Measurements from ENCODE around the gene EML6.

The EML6 gene

GRCh38 chr2:54708584-54709335 is 14.7 kb upstream of the EML6 start:
- DNase-seq = no peak

DNA sequence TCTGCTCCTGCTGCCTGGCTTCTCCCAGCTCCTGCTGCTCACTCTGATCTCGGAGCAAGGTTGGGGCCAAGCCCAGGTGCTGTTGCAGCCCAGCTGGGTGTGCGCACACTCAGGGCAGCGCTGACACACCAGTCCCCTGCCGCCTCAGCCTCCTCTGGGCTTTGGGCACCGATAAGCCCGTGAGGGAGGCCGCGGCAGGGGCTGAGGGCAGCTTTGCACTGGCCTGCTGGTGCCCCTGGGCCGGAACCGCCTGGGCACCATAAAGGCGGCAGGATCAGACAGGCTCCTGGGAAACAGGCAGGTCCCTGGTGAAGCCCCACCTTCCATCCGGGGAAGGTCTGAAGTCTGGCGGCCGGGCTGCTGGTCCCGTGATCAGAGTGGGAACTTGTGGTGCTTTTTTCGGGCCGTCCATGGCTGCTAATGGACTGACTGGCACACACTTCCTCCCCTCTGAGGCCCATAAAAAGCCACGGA is 14.1 kb upstream of the EML6 start:
- DNase-seq = no peak

GRCh38 chr2:54710216-54710615 is 13.2 kb upstream of the EML6 start:
- DNase-seq = no peak

DNA sequence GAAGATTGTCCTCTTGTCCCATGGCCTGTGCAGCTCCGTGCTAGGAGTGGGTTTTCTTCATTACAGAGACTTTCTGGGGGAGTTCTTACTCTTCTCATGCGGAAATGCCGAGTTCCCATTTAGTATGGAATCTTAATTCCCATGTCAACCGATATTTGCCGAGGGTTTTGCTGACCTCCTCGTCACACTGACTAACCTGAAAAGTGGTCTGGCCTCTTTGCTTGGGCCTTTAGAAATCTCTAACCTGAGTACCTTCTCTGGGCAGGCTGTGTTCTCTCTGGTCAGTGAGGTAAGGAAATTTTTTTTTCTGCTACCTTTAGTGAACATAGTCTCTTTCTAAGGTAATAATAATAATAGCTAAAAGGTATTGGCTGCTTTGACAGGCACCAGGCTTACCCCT is 10.9 kb upstream of the EML6 start:
- DNase-seq = no peak

DNA sequence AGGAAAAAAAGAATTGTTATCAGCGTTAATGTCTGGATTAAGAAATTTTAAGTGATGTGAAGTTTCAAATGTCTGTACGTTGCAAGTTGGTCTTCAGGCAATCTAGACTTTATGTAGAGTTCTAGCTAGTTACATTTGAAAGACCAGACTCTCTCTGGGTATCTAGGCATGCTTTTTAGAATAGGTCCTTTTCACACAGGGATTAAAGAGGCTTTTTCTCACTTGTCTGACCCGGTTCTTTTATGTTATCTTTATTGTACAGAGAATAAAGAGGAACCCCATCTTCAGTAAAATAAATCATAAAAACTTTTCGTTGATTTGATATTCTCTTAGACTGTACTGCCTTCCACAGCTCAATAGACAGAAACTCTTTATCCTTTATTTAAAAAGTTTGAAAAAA is 8.5 kb upstream of the EML6 start:
- no peak for DNase-seq

GRCh38 chr2:54716375-54716774 is 7.1 kb upstream of the EML6 start:
- no peak for DNase-seq

DNA sequence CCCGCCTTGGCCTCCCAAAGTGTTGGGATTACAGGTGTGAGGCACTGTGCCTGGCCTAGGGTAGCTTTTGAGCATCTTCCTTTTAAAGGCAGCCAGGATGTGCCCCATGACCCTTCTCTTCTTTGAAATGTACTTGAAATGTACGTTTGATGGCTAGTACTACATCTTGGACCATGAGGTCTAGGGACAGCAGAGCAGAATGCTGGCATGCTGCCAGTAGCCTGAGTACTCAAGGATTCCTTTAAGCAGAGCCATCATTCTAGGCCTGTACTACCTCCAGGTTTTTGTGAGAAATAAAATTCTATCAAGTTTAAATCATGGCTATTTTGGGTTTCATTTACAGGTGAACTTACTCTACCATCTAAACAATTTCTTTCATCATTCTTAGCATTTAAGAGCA is 2.9 kb upstream of the EML6 start:
- no peak for DNase-seq

DNA sequence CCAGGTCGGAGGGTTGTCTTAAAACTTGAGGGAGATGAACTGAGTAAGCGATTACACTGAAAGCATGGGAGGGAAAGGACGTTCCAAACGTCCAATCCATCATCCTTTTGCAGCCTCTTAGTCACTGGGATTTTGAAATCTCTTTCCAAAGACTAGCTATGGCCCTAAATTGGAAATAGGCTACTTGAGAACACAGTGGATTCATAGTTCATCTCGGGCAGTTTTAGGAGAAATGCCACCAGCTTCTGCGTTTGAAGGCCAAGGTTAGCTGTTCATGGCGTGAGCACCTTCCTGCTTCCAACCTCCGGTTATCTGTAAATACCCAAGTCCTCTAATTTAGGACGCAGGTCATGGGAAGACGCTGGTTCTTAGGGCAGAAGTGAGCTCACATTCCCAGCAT is 821 bp upstream of the EML6 start:
- peak; percentile 47 for DNase-seq

DNA sequence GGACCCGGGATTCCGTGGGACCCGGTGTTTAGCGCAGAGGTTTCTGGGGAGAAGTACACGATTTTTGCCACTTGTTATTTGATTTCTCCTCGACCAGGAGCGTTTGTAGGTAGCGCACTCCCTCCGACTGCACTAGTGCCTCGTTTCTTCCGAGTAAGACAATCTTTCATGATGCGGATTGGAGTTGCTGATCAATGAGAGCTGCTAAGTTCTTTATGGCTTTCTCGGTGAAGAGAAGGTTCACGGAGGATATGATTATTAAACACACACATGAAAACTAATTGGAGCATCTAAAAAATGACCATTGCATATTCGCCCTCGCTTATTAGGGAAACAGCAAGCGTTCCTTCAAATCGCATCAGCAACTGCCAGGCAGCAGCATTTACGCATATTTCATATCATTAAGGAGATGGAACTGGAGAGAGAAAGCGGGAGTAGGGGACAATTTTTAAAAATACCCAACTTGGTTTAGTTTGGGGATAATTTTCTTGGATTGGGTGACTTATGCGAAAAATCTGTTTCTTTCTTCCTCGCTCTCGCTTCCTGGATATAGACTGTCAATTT is 616 bp downstream of the EML6 start:
- DNase-seq = no peak

DNA sequence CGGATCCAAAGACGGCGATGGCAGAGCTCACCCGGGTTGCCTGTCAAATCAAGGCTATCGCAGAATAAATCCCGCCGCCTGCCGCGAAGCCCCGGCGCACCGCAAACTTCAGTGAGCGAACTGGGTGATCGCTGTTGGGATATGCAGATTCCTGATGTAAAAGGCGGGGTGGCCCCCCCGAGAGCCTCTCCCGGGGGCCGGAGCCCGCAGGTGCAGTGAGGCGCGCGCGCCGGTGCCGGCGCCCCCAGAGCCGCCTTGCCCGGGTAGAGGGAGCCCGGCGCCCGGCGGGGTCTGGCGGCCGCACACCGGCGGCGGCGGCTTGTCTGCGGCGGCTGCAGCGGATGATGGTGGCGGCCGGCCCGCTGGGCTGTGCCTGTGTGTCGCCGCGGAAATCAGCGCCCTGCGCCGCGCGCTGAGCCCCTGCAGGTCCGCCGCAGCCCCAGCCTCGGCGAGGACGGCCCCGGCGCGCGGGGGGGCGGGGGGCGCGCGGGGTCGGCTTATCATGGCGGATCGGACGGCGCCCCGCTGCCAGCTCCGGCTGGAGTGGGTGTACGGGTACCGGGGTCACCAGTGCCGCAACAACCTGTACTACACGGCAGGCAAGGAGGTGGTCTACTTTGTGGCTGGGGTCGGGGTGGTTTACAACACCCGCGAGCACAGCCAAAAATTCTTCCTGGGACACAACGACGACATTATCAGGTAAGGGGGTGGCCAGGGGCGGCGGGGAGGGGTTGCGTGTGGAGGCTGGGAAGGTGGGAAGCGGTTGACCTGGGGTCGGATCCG is 1.3 kb downstream of the EML6 start:
- DNase-seq = no peak

DNA sequence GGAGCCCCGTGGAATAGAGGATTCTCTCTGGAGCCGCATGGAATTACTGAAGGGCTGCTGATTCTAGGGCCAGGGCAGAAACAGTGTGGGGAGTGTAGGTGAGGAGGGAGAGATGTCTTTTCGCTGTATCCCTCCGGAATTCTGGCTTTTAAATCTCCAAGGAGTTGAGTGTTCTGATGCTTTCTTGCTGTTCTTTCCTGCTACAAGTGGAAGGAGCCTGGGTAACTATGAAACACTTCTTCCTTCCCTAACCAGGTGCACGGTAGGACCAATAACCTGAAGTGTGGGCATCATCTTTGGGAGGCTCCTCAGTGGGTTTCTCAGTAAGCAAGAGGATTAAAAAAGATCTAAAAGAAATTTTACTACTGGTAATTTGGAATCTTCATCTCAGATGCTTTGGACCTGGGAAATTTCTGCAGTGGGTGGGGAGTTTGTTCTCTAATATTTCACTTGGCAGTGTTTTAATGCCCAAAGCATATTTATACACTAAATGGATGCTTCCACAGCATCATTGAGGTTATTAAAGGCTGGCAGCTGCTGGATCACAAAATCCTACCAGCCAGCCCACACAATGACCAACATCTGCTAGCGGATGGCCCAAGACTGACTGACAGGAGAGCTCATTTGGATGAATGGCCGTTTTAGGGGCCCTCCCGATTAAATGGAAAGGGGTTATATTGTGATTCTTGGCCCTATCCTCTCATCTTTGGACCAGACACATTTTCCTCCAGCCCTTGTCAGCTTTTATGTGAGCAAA is 2.1 kb downstream of the EML6 start:
- DNase-seq = no peak

GRCh38 chr2:54726431-54726830 is 3.0 kb downstream of the EML6 start:
- DNase-seq = no peak

DNA sequence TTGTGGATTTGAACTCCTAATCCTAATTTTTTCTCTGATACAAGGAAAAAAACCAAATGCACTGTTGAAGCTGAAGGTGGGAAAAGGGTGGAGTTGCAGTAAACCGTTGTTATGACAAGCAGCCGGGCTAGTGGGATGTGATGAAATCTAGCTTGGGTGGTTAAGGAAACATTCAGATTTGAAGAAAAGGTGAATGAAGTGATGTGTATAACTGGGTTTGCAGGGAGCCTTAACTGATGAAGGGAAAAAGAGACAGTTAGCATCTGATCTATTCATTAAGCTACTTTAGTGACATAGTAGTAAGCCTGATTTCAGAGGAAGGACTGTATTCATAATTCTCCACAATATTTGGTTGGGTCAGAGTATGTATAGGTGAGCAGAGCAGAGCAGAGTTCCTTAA is 3.5 kb downstream of the EML6 start:
- no peak for DNase-seq

- DNase-seq = peak; percentile 87
Observed at GRCh38 chr2:54728669-54729120, 5.2 kb downstream of the EML6 start.

- no peak for DNase-seq
Observed at GRCh38 chr2:54735636-54736035, 12.2 kb downstream of the EML6 start.

DNA sequence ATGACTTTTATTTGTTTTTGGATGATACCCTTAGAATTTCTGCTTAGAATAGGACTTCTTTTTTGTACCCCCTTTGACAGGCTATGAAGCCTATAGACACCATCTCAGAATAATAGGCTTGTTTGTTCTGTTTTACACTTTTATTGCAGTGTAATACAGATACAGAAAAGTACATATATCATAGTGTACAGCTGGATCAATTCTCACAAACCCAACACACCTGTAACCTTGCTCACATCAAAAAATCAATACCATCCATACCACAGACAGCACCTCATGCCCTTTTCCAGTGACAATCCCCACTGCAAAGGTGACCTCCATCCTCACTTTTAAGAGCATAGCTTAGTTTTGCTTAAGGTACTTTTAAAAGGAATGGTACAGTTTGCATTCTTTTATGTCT is 14.8 kb downstream of the EML6 start:
- DNase-seq = no peak

DNA sequence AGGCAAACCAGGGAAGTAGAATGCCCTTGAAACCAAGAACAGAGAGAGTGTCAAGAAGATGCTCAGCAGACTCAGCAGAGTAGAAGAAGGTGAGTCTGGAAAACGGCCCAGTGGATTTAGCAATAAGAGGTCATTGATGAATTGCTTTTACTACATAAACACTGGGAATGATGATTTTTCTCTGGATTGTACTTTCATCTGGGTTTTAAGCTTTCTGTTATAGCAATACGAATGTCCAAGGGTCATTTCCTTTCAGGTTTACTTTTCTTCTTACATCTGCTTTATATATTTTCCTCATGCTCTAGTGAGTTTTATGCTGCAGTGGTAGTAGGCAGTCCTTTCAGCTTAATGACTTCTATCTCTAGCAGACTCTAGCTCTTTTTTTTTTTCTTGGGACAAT is 16.9 kb downstream of the EML6 start:
- DNase-seq = no peak

GRCh38 chr2:54741250-54741649 is 17.8 kb downstream of the EML6 start:
- DNase-seq = peak; percentile 14

- DNase-seq = peak; percentile 36
Observed at GRCh38 chr2:54750040-54750439, 26.6 kb downstream of the EML6 start.

DNA sequence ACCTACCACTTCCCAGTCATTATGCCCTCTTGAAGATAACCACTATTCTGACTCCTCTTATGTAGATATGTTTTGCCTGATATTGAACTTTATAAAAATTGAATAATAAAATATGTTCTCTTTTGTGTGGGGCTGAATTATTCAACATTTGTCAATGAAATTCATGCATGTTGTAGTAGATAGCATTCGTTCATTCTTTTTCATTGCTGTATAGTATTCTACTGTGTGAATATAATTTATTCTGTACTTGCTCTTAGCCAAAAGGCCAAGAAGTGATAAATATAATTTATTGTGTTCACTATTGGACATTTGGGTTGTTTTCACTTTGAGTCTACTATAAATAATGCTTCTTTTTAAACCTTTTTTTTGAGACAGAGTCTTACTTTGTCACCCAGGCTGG is 29.0 kb downstream of the EML6 start:
- DNase-seq = no peak

- DNase-seq = no peak
Observed at GRCh38 chr2:54755641-54756326, 32.3 kb downstream of the EML6 start.

DNA sequence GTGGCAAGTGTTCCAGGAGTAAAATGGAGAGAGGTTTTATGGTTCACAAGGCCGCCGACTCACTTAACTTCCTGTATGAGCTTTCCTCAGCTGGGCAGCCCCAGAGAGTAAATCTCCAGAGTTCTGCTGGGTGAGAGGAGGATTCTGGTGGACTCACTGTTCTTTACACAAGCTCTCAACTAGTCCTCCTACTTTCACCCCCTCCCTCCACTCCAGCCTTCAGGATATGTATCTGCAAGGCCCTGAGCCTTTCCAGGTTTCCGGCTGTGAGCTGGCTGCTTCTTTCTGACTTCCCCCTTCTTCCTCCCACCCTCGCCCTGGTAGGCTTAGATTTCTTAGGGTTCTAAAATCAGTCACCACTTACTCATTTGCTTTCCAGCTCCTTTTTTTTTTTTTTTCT is 34.0 kb downstream of the EML6 start:
- DNase-seq = peak; percentile 44

GRCh38 chr2:54758951-54759350 is 35.5 kb downstream of the EML6 start:
- no peak for DNase-seq
